Right cardiac atrium (tissue), 5 donors: Measurements from ENCODE around the gene CD69. TPM values are rescaled to one million over a fixed set of nuclear protein-coding genes. Genes with fewer than 3 reads are reported as not detected.

Source experiments
- polyA plus RNA-seq: library from polyadenylated mRNA; stranded (reverse); fragments of 200-250 nt; gene quantifications from one replicate; pipeline ENCODE4 v1.2.3, GENCODE V29; 2013
- total RNA-seq, 4 donors: library from RNA; stranded (reverse); fragmentation: NEBNext Ultra II Directional; extraction: Animal tissue kit (Norgen Biotek cat#: 25700); gene quantifications; one replicate each; pipeline ENCODE4 v1.2.1, GENCODE V29; 2021
- donor health status: healthy with polysubstance abuse.
- donor health status: DM: no; HTN: yes; CAD: no.
- donor health status: DM: no; HTN: no; CAD: no.
- donor health status: DM: no; HTN: yes; CAD: no; lungs with severe emphysema.
- donor health status: DM: yes; HTN: yes; CAD: no.

Gene CD69
- total and polyA plus RNA-seq, 5 donors, result 0.48 to 1.9 (median 1.3) TPM

Other genes starting within 250 kb of the CD69 start
- under 1 TPM in 3 of 4 donors, not detected in 1; 0.37 to 0.46 (median 0.38) TPM for gene KLRB1, start 153.0 kb downstream of the CD69 start, total RNA-seq
- 0.18 TPM for gene KLRB1, start 153.0 kb downstream of the CD69 start, polyA plus RNA-seq
- gene CLEC2D, start 91.2 kb downstream of the CD69 start, total RNA-seq, result 10 to 100 TPM in 3 of 4 donors, 1 to 10 TPM in 1; 9.6 to 17.8 (median 12.9) TPM
- 3.1 TPM for gene CLEC2D, start 91.2 kb downstream of the CD69 start, polyA plus RNA-seq
- 1 to 10 TPM in 1 of 4 donors, under 1 TPM in 1, not detected in 2; 0.60 to 1.2 TPM for gene CLECL1, start 27.8 kb downstream of the CD69 start, total RNA-seq
- gene CLECL1, start 27.8 kb downstream of the CD69 start, polyA plus RNA-seq, result 0.14 TPM
- 1 to 10 TPM in 1 of 4 donors, under 1 TPM in 3; 0.28 to 1.6 (median 0.62) TPM for gene KLRF1, start 66.6 kb upstream of the CD69 start, total RNA-seq
- 0.32 TPM for gene KLRF1, start 66.6 kb upstream of the CD69 start, polyA plus RNA-seq
- 1 to 10 TPM; 3.7 to 7.2 (median 5.1) TPM for gene CLEC2B, start 108.5 kb upstream of the CD69 start, total RNA-seq
- 5.0 TPM for gene CLEC2B, start 108.5 kb upstream of the CD69 start, polyA plus RNA-seq
- gene KLRF2, start 120.6 kb upstream of the CD69 start, total RNA-seq, result not detected
- not detected for gene KLRF2, start 120.6 kb upstream of the CD69 start, polyA plus RNA-seq
- not detected for gene CLEC2A, start 171.5 kb upstream of the CD69 start, total RNA-seq
- not detected for gene CLEC2A, start 171.5 kb upstream of the CD69 start, polyA plus RNA-seq
- 10 to 100 TPM in 1 of 4 donors, 1 to 10 TPM in 3; 1.4 to 15.9 (median 2.3) TPM for gene CLEC12A, start 210.5 kb upstream of the CD69 start, total RNA-seq
- gene CLEC12A, start 210.5 kb upstream of the CD69 start, polyA plus RNA-seq, result 0.38 TPM
- gene CLEC1B, start 238.2 kb upstream of the CD69 start, total RNA-seq, result not detected
- not detected for gene CLEC1B, start 238.2 kb upstream of the CD69 start, polyA plus RNA-seq
- under 1 TPM in 1 of 4 donors, not detected in 3; 0.44 TPM for gene CLEC12B, start 249.7 kb upstream of the CD69 start, total RNA-seq
- gene CLEC12B, start 249.7 kb upstream of the CD69 start, polyA plus RNA-seq, result not detected